NCI-H345 (cell line): Measurements from ENCODE around the gene CSRP2.
A peak's percentile ranks its signal among the peaks of the same experiment; 100 is the strongest.

Experiments used
- DNase-seq: peaks from one replicate; lab custom pipeline; 2025; lab: John Stamatoyannopoulos, UW

The CSRP2 gene

GRCh38 chr12:76891609-76892008 lies 12.8 kb upstream of the CSRP2 start:
- DNase-seq: no peak

GRCh38 chr12:76890151-76891143 lies 11.6 kb upstream of the CSRP2 start:
- DNase-seq: no peak

GRCh38 chr12:76888775-76889174 lies 10.0 kb upstream of the CSRP2 start:
- no peak for DNase-seq

GRCh38 chr12:76883811-76884210 lies 5.0 kb upstream of the CSRP2 start:
- no peak for DNase-seq

GRCh38 chr12:76883151-76883550 lies 4.3 kb upstream of the CSRP2 start:
- DNase-seq: no peak

- DNase-seq: no peak
Observed at GRCh38 chr12:76882367-76882766, 3.5 kb upstream of the CSRP2 start.

GRCh38 chr12:76881142-76881541 lies 2.3 kb upstream of the CSRP2 start:
- no peak for DNase-seq

GRCh38 chr12:76880519-76881023 lies 1.8 kb upstream of the CSRP2 start:
- no peak for DNase-seq

GRCh38 chr12:76879710-76880518 lies 1.1 kb upstream of the CSRP2 start:
- DNase-seq: no peak

- peak; percentile 66 for DNase-seq
Observed at GRCh38 chr12:76878099-76878898, 520 bp downstream of the CSRP2 start.

GRCh38 chr12:76876696-76877229 lies 2.1 kb downstream of the CSRP2 start:
- no peak for DNase-seq

- no peak for DNase-seq
Observed at GRCh38 chr12:76874491-76875190, 4.2 kb downstream of the CSRP2 start.

GRCh38 chr12:76874027-76874426 lies 4.8 kb downstream of the CSRP2 start:
- DNase-seq: no peak

GRCh38 chr12:76872415-76872814 lies 6.4 kb downstream of the CSRP2 start:
- DNase-seq: no peak

- DNase-seq: no peak
Observed at GRCh38 chr12:76871742-76872141, 7.1 kb downstream of the CSRP2 start.

- DNase-seq: no peak
Observed at GRCh38 chr12:76871082-76871481, 7.7 kb downstream of the CSRP2 start.

- DNase-seq: no peak
Observed at GRCh38 chr12:76866726-76867125, 12.1 kb downstream of the CSRP2 start.

- DNase-seq: no peak
Observed at GRCh38 chr12:76866151-76866567, 12.7 kb downstream of the CSRP2 start.

GRCh38 chr12:76864791-76865400 lies 13.9 kb downstream of the CSRP2 start:
- DNase-seq: no peak

GRCh38 chr12:76863837-76864236 lies 15.0 kb downstream of the CSRP2 start:
- DNase-seq: no peak
